Smooth muscle cell (in vitro differentiated cells): ENCODE results near the gene FBXO21. TPM values are rescaled to one million over a fixed set of nuclear protein-coding genes. Genes with fewer than 3 reads are reported as not detected.

Experiments
- DNase-seq: peaks from one replicate; lab custom pipeline; 2025; ENCODE audit not compliant: unreplicated experiment; lab: John Stamatoyannopoulos, UW
- H2AFZ ChIP-seq: fragments of 200-600 bp; sonication (generic); 2 replicates; pipeline ENCODE4 v1.6.0; 2016; ENCODE audit warnings: antibody characterized with exemption, low read depth, mild to moderate bottlenecking
- H3F3A ChIP-seq: fragments of 200-600 bp; sonication (generic); 2 replicates; pipeline ENCODE4 v1.6.0; 2017; ENCODE audit warnings: antibody characterized with exemption, low read depth
- H3K27ac ChIP-seq: fragments of 200-600 bp; sonication (generic); 2 replicates; pipeline ENCODE4 v1.5.1; 2016; ENCODE audit warnings: low read depth, mild to moderate bottlenecking
- H3K27me3 ChIP-seq: fragments of 200-600 bp; sonication (generic); 2 replicates; pipeline ENCODE4 v1.6.1; 2016; ENCODE audit warnings: low read depth, mild to moderate bottlenecking
- H3K36me3 ChIP-seq: fragments of 200-600 bp; sonication (generic); 2 replicates; pipeline ENCODE4 v1.5.1; 2016; ENCODE audit warnings: low read depth
- H3K4me1 ChIP-seq: fragments of 200-600 bp; sonication (generic); 2 replicates; pipeline ENCODE4 v1.5.1; 2016; ENCODE audit warnings: low read depth
- H3K4me2 ChIP-seq: fragments of 200-600 bp; sonication (generic); 2 replicates; pipeline ENCODE4 v1.6.0; 2016; ENCODE audit warnings: mild to moderate bottlenecking
- H3K4me3 ChIP-seq: fragments of 200-600 bp; sonication (generic); 2 replicates; pipeline ENCODE4 v1.5.1; 2016; ENCODE audit warnings: mild to moderate bottlenecking
- H3K79me2 ChIP-seq: fragments of 200-600 bp; sonication (generic); 2 replicates; pipeline ENCODE4 v1.6.0; 2016; ENCODE audit warnings: low read depth, mild to moderate bottlenecking
- H3K9ac ChIP-seq: fragments of 200-600 bp; sonication (generic); 2 replicates; pipeline ENCODE4 v1.6.0; 2016; ENCODE audit warnings: low read depth
- H3K9me3 ChIP-seq: fragments of 200-600 bp; sonication (generic); replicated peaks from 2 replicates; pipeline ENCODE4 v1.5.1; 2016; ENCODE audit warnings: low read depth
- H4K20me1 ChIP-seq: fragments of 200-600 bp; sonication (generic); 2 replicates; pipeline ENCODE4 v1.6.0; 2016; ENCODE audit warnings: low read depth
- WGBS: methylation state at CpG from one replicate; pipeline ENCODE4 v1.1.7; 2016; ENCODE audit warnings: low lambda C conversion rate; 5-methylcytosine and 5-hydroxymethylcytosine counted together
- polyA plus RNA-seq: library from polyadenylated mRNA; unstranded; fragments of >200 nt; fragmentation: Nextera tagmentation; extraction: Ambion mirVana; gene quantifications from 2 replicates; pipeline ENCODE4 v1.2.1, GENCODE V29; 2016
- total RNA-seq: library from RNA; depleted of rRNA; stranded (reverse); fragments of >200 nt; gene quantifications from 2 replicates; pipeline ENCODE4 v1.2.3, GENCODE V29; 2014
- TF ChIP-seq, protein P1 (sequence below): fragments of 200-600 bp; sonication (generic); IDR thresholded peaks from 2 replicates; pipeline ENCODE4 v1.5.1; 2017; ENCODE audit warnings: borderline replicate concordance, mild to moderate bottlenecking, antibody characterized with exemption; ENCODE audit not compliant: insufficient read depth, poor library complexity, severe bottlenecking

FBXO21 gene
- total and polyA plus RNA-seq, 2 experiments from 2014 or later: 46.9 to 75.2 TPM

DNA sequence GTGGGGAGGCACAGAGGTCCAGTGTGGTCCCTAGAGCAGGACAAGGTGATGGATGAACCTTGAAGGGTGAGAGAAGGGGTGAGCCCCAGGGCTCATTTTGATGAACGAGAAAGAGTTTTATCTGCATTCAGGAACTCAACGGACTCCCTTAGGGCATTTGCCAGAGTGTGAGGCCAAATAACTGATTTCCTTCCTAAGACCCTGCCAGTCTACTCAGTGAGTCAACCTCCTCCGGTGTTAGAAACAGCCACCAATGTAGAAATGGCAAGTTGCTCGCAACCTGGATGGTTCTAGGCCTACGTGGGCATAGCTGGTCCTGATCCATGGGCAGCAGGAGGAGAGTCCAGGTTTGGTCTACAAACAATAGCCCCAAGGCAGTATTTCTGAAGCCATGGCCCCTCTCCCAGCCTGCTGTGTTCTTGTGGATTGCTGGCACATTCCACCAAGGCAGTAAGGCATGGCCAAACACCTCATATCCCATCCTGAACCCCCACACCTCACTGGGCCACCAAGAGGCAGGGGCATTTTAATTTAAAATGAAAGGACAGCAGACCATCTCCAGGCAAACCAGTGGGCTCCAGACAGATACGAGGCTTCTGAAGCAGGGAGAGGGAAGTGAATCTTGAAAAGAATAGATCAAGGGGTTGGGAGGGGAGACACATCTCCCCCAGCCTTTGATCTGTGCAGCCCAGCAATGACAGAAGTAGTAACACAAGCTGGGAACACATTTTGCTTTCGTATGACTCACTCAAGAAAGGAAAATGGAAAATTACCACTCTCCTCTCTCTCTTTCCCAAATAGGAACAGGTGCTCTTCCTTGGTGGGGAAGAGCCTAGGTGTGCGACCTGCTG, 65.6 kb downstream of the FBXO21 start:
- H2AFZ ChIP-seq: no peak overlapping the region
- WGBS: 42% methylated on average over 8 of the region's 8 CpGs
- no peaks in the 10 kb centered on the region for H4K20me1 ChIP-seq
- H3K4me1 ChIP-seq: peaks cover 7% of the 10 kb centered on the region
- no peaks in the 10 kb centered on the region for H3K36me3 ChIP-seq
- no peaks in the 10 kb centered on the region for H3K79me2 ChIP-seq
- H3K9me3 ChIP-seq: no peaks in the 10 kb centered on the region
- H3K4me3 ChIP-seq: no peak overlapping the region
- TF ChIP-seq, protein P1, sequence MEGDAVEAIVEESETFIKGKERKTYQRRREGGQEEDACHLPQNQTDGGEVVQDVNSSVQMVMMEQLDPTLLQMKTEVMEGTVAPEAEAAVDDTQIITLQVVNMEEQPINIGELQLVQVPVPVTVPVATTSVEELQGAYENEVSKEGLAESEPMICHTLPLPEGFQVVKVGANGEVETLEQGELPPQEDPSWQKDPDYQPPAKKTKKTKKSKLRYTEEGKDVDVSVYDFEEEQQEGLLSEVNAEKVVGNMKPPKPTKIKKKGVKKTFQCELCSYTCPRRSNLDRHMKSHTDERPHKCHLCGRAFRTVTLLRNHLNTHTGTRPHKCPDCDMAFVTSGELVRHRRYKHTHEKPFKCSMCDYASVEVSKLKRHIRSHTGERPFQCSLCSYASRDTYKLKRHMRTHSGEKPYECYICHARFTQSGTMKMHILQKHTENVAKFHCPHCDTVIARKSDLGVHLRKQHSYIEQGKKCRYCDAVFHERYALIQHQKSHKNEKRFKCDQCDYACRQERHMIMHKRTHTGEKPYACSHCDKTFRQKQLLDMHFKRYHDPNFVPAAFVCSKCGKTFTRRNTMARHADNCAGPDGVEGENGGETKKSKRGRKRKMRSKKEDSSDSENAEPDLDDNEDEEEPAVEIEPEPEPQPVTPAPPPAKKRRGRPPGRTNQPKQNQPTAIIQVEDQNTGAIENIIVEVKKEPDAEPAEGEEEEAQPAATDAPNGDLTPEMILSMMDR: no peak
- peak overlapping the region; percentile 58 for H3K4me2 ChIP-seq
- H3K27me3 ChIP-seq: no peaks in the 10 kb centered on the region
- peak overlapping the region; percentile 69 for H3K27ac ChIP-seq
- peak overlapping the region; percentile 48 for H3K9ac ChIP-seq
- peaks cover 46% of the 10 kb centered on the region for H3F3A ChIP-seq
- no peak for DNase-seq

DNA sequence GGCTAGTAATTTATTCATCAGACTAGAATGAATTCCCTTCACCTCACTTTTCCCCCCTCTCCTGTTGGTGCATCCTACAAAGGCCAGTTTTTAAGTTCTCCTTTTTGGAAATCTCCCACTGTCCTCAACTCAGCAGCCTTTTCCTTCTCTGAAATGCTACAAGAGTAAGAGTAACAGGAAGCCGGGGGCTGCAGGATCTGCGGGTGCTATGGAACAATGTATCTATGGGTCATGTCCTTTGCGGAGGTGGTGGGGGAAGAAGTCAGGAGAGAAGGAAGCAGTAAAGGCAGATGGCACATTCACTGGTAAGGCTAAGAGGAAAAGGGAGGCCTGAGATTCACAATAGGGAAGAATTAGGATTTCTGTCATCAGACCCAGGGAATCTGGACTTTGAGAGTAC, 68.8 kb downstream of the FBXO21 start:
- Histone ChIP-seq H4K20me1 (no peaks in the 10 kb centered on the region), H3K4me1 (peaks cover 14% of the 10 kb centered on the region), H2AFZ (no peak overlapping the region), H3K9ac (no peak overlapping the region), H3K79me2 (no peaks in the 10 kb centered on the region), H3K4me3 (no peak overlapping the region), H3K27ac (no peak overlapping the region), H3F3A (peaks cover 17% of the 10 kb centered on the region), H3K36me3 (no peaks in the 10 kb centered on the region), H3K9me3 (no peaks in the 10 kb centered on the region), H3K4me2 (no peak overlapping the region), H3K27me3 (no peaks in the 10 kb centered on the region)
- TF ChIP-seq, protein P1: no peak
- WGBS: 63% methylated on average over 3 of the region's 3 CpGs
- DNase-seq: no peak

DNA sequence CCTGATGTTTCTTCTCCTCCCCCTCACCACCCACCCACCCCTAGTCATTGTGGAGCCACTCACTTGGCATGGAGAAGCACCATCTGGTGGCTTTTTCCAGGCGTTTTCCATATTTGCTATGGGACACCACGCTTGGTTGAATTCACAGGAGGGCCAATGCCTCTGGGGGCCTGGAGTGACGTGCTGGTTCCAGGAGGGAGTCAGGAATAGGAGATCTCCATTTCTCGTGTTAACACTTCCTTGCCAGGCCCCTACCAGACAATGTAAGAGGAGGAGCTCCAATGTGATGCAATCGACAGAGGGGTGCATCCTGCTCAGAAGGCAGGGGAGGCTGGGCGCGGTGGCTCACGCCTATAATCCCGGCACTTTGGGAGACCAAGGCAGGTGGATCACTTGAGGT, 69.5 kb downstream of the FBXO21 start:
- Histone ChIP-seq H4K20me1 (no peaks in the 10 kb centered on the region), H3K9ac (no peak overlapping the region), H3K27ac (no peak overlapping the region), H2AFZ (no peak overlapping the region), H3K4me1 (peaks cover 14% of the 10 kb centered on the region), H3K4me3 (no peak overlapping the region), H3K9me3 (no peaks in the 10 kb centered on the region), H3F3A (peaks cover 11% of the 10 kb centered on the region), H3K36me3 (no peaks in the 10 kb centered on the region), H3K79me2 (no peaks in the 10 kb centered on the region), H3K27me3 (no peaks in the 10 kb centered on the region), H3K4me2 (no peak overlapping the region)
- WGBS: 88% methylated on average over 9 of the region's 9 CpGs
- TF ChIP-seq, protein P1: no peak
- no peak for DNase-seq
